Neural cell (in vitro differentiated cells): ENCODE data around the gene PTPRN2. TPM values are rescaled to one million over a fixed set of nuclear protein-coding genes. Genes with fewer than 3 reads are reported as not detected.

Experiments
- H2AFZ ChIP-seq: fragments of 200-600, 300-800 bp; sonication (generic), shearing (Covaris generic); 2 replicates; pipeline ENCODE4 v1.6.0; 2014; ENCODE audit warnings: low read depth, mild to moderate bottlenecking, antibody characterized with exemption, low read length, moderate library complexity
- H3F3A ChIP-seq: fragments of 200-600 bp; shearing (Covaris generic); 2 replicates; pipeline ENCODE4 v1.6.1; 2016; ENCODE audit warnings: mild to moderate bottlenecking, moderate library complexity, mixed read lengths, antibody characterized with exemption, low read length; ENCODE audit not compliant: insufficient read depth, poor library complexity, severe bottlenecking
- H3K27ac ChIP-seq: fragments of 200-600, 300-800 bp; sonication (generic), shearing (Covaris generic); 2 replicates; pipeline ENCODE4 v1.5.1; 2014; ENCODE audit warnings: mild to moderate bottlenecking, low read length, moderate library complexity
- H3K27me3 ChIP-seq: fragments of 300-800, 200-600 bp; sonication (generic), shearing (Covaris generic); 2 replicates; pipeline ENCODE4 v1.6.0; 2014; ENCODE audit warnings: mild to moderate bottlenecking, low read depth, low read length, moderate library complexity; ENCODE audit not compliant: insufficient read depth
- H3K36me3 ChIP-seq: fragments of 300-800, 200-600 bp; sonication (generic), shearing (Covaris generic); 2 replicates; pipeline ENCODE4 v1.5.1; 2014; ENCODE audit warnings: mild to moderate bottlenecking, antibody characterized with exemption, low read length, moderate library complexity; ENCODE audit not compliant: insufficient read depth
- H3K4me2 ChIP-seq: fragments of 300-800, 200-600 bp; sonication (generic), shearing (Covaris generic); 2 replicates; pipeline ENCODE4 v1.6.0; 2014; ENCODE audit warnings: mild to moderate bottlenecking, low read length
- H3K4me3 ChIP-seq: fragments of 300-800, 200-600 bp; sonication (generic), shearing (Covaris generic); 2 replicates; pipeline ENCODE4 v1.5.1; 2014; ENCODE audit warnings: mild to moderate bottlenecking, low read length, moderate library complexity
- H3K79me2 ChIP-seq: fragments of 200-600 bp; shearing (Covaris generic); replicated peaks from 2 replicates; pipeline ENCODE4 v1.6.0; 2014; ENCODE audit warnings: mild to moderate bottlenecking, low read length, moderate library complexity; ENCODE audit not compliant: insufficient read depth
- H3K9ac ChIP-seq: fragments of 300-800, 200-600 bp; sonication (generic), shearing (Covaris generic); 2 replicates; pipeline ENCODE4 v1.6.1; 2016; ENCODE audit warnings: mild to moderate bottlenecking, low read length, mixed read lengths
- H3K9me2 ChIP-seq: fragments of 200-600 bp; shearing (Covaris generic); 2 replicates; pipeline ENCODE4 v1.6.1; 2016; ENCODE audit warnings: mild to moderate bottlenecking, low read length, mixed read lengths; ENCODE audit not compliant: insufficient read depth
- H3K9me3 ChIP-seq: fragments of 200-600, 300-800 bp; sonication (generic), shearing (Covaris generic); 2 replicates; pipeline ENCODE4 v1.6.1; 2016; ENCODE audit warnings: mild to moderate bottlenecking, mixed run types, low read length, moderate library complexity, mixed read lengths
- H4K20me1 ChIP-seq: fragments of 200-600 bp; shearing (Covaris generic); 2 replicates; pipeline ENCODE4 v1.6.1; 2016; ENCODE audit warnings: mild to moderate bottlenecking, mixed run types; ENCODE audit not compliant: insufficient read depth
- CTCF ChIP-seq: fragments of 450-650 bp; IDR thresholded peaks from 2 replicates; pipeline ENCODE4 v1.5.1; 2014; ENCODE audit warnings: antibody characterized with exemption, mild to moderate bottlenecking, moderate library complexity; ENCODE audit not compliant: poor library complexity, severe bottlenecking
- EP300 ChIP-seq: fragments of 450-650 bp; conservative IDR thresholded peaks from 2 replicates; pipeline ENCODE4 v1.6.1; 2014; ENCODE audit warnings: antibody characterized with exemption, mild to moderate bottlenecking, moderate library complexity; ENCODE audit not compliant: poor library complexity, severe bottlenecking
- EZH2 ChIP-seq: fragments of 200-600, 300-800 bp; shearing (Covaris generic), sonication (generic); IDR thresholded peaks from 2 replicates; pipeline ENCODE4 v1.6.1; 2014; ENCODE audit warnings: antibody characterized with exemption, low read length, borderline replicate concordance, mild to moderate bottlenecking; ENCODE audit not compliant: insufficient read depth, poor library complexity, severe bottlenecking
- MXI1 ChIP-seq: fragments of 450-650 bp; conservative IDR thresholded peaks from 2 replicates; pipeline ENCODE4 v1.6.1; 2014; ENCODE audit warnings: antibody characterized with exemption, mild to moderate bottlenecking; ENCODE audit not compliant: poor library complexity, severe bottlenecking
- POLR2AphosphoS5 ChIP-seq: IDR thresholded peaks from 2 replicates; pipeline ENCODE4 v1.6.1; 2012
- RAD21 ChIP-seq: fragments of 450-650 bp; conservative IDR thresholded peaks from 2 replicates; pipeline ENCODE4 v1.6.1; 2014; ENCODE audit warnings: antibody characterized with exemption, mild to moderate bottlenecking, moderate library complexity
- SMC3 ChIP-seq: fragments of 450-650 bp; conservative IDR thresholded peaks from 2 replicates; pipeline ENCODE4 v1.6.1; 2014; ENCODE audit warnings: antibody characterized with exemption, mild to moderate bottlenecking, moderate library complexity; ENCODE audit not compliant: poor library complexity
- TAF1 ChIP-seq: IDR thresholded peaks from 2 replicates; pipeline ENCODE4 v1.6.1; 2012; ENCODE audit warnings: low read depth
- polyA plus RNA-seq: library from polyadenylated mRNA; depleted of rRNA; stranded (reverse); fragments of >200 nt; gene quantifications from 2 replicates; pipeline ENCODE4 v1.2.3, GENCODE V29; 2014
- TF ChIP-seq, protein P1 (sequence below): IDR thresholded peaks from 2 replicates; pipeline ENCODE4 v1.6.1; 2012; ENCODE audit warnings: borderline replicate concordance

Gene PTPRN2
- polyA plus RNA-seq, 1 donor from 2014 or later, result 31.0 TPM

DNA sequence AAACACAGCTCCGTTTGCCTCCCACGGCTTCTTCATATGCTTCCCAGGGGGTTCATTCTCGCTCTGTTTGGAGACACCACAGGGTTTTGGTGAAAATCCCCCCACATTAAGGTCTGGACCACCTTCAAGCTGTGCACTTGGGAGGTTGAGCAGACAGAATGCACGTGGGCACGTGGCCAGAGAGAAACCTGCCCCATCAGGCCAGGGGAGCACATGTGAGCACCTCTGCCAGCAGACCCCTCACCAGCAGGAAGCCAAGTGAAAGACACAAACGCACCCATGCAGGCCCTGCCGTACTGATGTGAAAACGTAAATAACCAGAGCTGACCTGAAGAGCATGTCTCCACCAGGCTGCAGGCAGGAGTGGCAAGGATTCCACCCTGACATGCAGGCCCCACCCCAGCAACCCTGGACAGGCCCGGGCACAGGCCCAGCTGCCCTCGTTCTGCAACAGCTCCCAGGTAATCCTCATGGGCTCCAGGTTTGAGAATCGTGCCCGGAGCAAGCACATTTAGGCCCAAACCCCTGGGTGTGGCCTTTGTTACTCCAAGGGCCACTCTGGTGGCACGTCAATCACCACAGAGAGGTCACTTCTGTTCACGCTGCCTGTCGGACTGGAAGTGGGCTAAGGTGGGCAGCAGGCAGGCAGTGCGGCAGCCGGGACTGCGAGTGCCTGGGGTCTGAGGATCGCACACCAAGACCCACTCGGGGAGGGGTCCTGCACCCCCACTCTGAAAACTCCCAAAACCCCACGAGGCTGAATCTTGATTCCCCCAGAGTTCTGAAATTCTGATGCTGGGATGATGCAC lies 184.4 kb downstream of the PTPRN2 start:
- Histone ChIP-seq H3K79me2 (no peaks in the 10 kb centered on the region), H2AFZ (no peak overlapping the region), H3K4me3 (no peak overlapping the region), H3K9me3 (no peaks in the 10 kb centered on the region), H4K20me1 (no peaks in the 10 kb centered on the region), H3K27ac (no peak overlapping the region), H3K9ac (no peak overlapping the region), H3F3A (no peaks in the 10 kb centered on the region), H3K36me3 (no peaks in the 10 kb centered on the region), H3K9me2 (no peaks in the 10 kb centered on the region), H3K27me3 (no peaks in the 10 kb centered on the region), H3K4me2 (no peak overlapping the region)
- no peak for TF ChIP-seq POLR2AphosphoS5
- TF ChIP-seq TAF1, result no peak
- no peak for TF ChIP-seq CTCF
- no peak for TF ChIP-seq MXI1
- no peak for TF ChIP-seq RAD21
- TF ChIP-seq, protein P1, sequence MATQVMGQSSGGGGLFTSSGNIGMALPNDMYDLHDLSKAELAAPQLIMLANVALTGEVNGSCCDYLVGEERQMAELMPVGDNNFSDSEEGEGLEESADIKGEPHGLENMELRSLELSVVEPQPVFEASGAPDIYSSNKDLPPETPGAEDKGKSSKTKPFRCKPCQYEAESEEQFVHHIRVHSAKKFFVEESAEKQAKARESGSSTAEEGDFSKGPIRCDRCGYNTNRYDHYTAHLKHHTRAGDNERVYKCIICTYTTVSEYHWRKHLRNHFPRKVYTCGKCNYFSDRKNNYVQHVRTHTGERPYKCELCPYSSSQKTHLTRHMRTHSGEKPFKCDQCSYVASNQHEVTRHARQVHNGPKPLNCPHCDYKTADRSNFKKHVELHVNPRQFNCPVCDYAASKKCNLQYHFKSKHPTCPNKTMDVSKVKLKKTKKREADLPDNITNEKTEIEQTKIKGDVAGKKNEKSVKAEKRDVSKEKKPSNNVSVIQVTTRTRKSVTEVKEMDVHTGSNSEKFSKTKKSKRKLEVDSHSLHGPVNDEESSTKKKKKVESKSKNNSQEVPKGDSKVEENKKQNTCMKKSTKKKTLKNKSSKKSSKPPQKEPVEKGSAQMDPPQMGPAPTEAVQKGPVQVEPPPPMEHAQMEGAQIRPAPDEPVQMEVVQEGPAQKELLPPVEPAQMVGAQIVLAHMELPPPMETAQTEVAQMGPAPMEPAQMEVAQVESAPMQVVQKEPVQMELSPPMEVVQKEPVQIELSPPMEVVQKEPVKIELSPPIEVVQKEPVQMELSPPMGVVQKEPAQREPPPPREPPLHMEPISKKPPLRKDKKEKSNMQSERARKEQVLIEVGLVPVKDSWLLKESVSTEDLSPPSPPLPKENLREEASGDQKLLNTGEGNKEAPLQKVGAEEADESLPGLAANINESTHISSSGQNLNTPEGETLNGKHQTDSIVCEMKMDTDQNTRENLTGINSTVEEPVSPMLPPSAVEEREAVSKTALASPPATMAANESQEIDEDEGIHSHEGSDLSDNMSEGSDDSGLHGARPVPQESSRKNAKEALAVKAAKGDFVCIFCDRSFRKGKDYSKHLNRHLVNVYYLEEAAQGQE, result no peak
- TF ChIP-seq SMC3, result no peak
- TF ChIP-seq EZH2, result no peak

- Histone ChIP-seq H3K27ac (no peak overlapping the region), H4K20me1 (no peaks in the 10 kb centered on the region), H3K9me3 (no peaks in the 10 kb centered on the region), H3K9ac (no peak overlapping the region), H3K9me2 (no peaks in the 10 kb centered on the region), H3K79me2 (no peaks in the 10 kb centered on the region), H2AFZ (no peak overlapping the region), H3K27me3 (no peaks in the 10 kb centered on the region), H3K4me2 (no peak overlapping the region), H3K36me3 (no peaks in the 10 kb centered on the region), H3F3A (no peaks in the 10 kb centered on the region), H3K4me3 (no peak overlapping the region)
- no peak for TF ChIP-seq CTCF
- no peak for TF ChIP-seq SMC3
- TF ChIP-seq EP300, result no peak
- TF ChIP-seq EZH2, result no peak
- TF ChIP-seq MXI1, result no peak
- TF ChIP-seq RAD21, result no peak
Observed at GRCh38 chr7:158402471-158402870, 185.2 kb downstream of the PTPRN2 start.
